Measurements from ENCODE around the gene TMEM14C. TPM values are rescaled to one million over a fixed set of nuclear protein-coding genes. Genes with fewer than 3 reads are reported as not detected.

The TMEM14C gene
- total RNA-seq (10 to 100 TPM; 40.7 to 92.6 (median 60.7) TPM), polyA plus RNA-seq (100 to 1,000 TPM in 1 of 3 donors, 10 to 100 TPM in 2; 69.5 to 115 (median 87.5) TPM)
- long read RNA-seq, donor 1, transcript TMEM14C-201 (6 exons, 1,113 nt): major isoform, 99 of 122 reads
- long read RNA-seq, donor 1, partial matches to known transcripts: 15 of 122 reads
- long read RNA-seq, donor 1, other reads (novel, unspliced or antisense): 5 of 122 reads
- long read RNA-seq, donor 2, transcript TMEM14C-201 (6 exons, 1,113 nt): major isoform, 64 of 77 reads
- long read RNA-seq, donor 2, partial matches to known transcripts: 7 of 77 reads
- long read RNA-seq, donor 2, other reads (novel, unspliced or antisense): 0 of 77 reads

DNA sequence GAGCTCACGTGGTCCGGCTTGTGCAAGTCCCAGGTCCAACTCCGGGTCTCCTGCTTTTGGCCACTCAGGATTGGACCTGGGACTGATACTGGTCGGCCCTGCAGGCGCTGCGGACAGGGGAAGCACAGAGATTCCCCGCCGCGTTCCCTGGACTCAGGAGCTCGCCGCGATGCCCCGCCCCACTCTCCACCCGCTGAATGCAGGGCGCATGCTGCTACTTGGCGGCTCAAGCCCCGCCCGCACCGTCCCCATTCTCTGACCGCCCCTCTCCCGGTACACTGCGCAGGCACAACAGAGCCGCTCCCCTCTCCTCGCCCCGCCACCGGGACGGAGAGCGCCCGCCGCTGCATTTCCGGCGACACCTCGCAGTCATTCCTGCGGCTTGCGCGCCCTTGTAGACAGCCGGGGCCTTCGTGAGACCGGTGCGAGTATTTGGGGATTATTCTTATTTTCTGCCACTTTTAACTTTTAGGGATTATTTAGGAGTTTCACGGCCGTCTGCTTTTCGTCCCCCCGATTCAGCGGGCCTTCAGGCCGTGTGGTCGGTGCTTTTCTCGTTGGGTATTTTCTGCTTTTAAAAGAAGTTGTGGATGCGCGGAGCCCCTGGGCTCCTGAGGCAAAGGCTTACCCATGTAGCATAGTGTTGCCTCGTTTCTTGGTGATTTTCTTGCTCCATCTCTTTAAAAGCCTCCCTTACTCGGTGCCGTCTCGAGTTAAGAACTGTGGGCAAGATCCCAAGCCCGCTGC, at the start of gene TMEM14C:
Gene TMEM14C, plus strand, starts transcription at position 251 of the 747 bp plus-strand sequence. CDS start 1,544 bp downstream, outside the sequence.
- Histone ChIP-seq H3K4me1 (peaks cover 11 to 71% (median 39%) of the 10 kb centered on the region in 6 donors), H3K36me3 (peaks cover 0 to 24% (median 2%) of the 10 kb centered on the region in 6 donors), H3K27ac (peak within 1 kb of the TSS; percentile 53 to 89 (median 86)), H3K27me3 (replicated peaks in 1 of 7) (no peaks in the 10 kb centered on the region), H3K9me3 (peaks cover 0 to 22% (median 14%) of the 10 kb centered on the region in 8 donors), H3K4me3 (peak within 1 kb of the TSS; percentile 46 to 77 (median 62))
- TF ChIP-seq POLR2AphosphoS5 (IDR thresholded peaks at IDR 0.05) (peak; percentile 93 to 99 (median 96)), POLR2A (IDR thresholded peaks at IDR 0.05) (peak in 2 of 3 donors; percentile 25 to 84)
- TF ChIP-seq, protein P1, sequence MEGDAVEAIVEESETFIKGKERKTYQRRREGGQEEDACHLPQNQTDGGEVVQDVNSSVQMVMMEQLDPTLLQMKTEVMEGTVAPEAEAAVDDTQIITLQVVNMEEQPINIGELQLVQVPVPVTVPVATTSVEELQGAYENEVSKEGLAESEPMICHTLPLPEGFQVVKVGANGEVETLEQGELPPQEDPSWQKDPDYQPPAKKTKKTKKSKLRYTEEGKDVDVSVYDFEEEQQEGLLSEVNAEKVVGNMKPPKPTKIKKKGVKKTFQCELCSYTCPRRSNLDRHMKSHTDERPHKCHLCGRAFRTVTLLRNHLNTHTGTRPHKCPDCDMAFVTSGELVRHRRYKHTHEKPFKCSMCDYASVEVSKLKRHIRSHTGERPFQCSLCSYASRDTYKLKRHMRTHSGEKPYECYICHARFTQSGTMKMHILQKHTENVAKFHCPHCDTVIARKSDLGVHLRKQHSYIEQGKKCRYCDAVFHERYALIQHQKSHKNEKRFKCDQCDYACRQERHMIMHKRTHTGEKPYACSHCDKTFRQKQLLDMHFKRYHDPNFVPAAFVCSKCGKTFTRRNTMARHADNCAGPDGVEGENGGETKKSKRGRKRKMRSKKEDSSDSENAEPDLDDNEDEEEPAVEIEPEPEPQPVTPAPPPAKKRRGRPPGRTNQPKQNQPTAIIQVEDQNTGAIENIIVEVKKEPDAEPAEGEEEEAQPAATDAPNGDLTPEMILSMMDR (IDR thresholded peaks at IDR 0.05 in 8 of 11, conservative IDR thresholded peaks at IDR 0.05 in 3 of 11): peak in 2 of 11 experiments; percentile 11 to 24
- intact Hi-C loops (cut with DNase I; ENCODE audit: low total_unique reads): no loop called here
- 1% methylated on average over 41 to 55 of the region's 55 CpGs for WGBS, 5 donors
- DNase-seq: peak; percentile 99

DNA sequence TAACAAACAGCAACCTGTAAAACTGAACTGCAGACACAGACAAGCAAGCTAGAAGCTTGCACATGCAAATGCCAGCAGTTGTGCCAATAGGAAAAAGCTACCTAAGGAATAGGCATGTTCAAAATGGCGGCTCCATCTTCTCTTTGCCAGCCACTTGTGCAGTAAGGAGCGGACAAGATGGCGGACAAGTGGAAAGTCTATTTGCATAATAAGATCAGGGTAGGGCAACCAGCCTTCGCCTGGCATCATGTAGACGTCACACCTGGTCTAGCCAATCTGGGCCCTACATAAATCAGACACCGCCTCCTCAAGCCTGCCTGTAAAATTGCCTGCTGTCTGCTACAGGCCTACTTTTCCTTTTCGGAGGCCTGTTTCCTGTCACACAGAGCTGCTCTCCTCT, 46.5 kb upstream of the TMEM14C start:
- no peaks in the 10 kb centered on the region for H3K36me3 ChIP-seq
- WGBS, 5 donors: 94 to 98% (median 96%) methylated on average over 7 of the region's 7 CpGs
- TF ChIP-seq POLR2A (IDR thresholded peaks at IDR 0.05) (no peak), POLR2AphosphoS5 (IDR thresholded peaks at IDR 0.05) (no peak)
- TF ChIP-seq, protein P1 (IDR thresholded peaks at IDR 0.05 in 8 of 11, conservative IDR thresholded peaks at IDR 0.05 in 3 of 11): no peak
- no peaks in the 10 kb centered on the region for H3K27me3 ChIP-seq (replicated peaks in 1 of 7)
- no peak for DNase-seq
- no peaks in the 10 kb centered on the region for H3K9me3 ChIP-seq
- intact Hi-C loops (cut with DNase I; ENCODE audit: low total_unique reads): no loop called here
- H3K27ac ChIP-seq: no peak overlapping the region
- no peaks in the 10 kb centered on the region for H3K4me1 ChIP-seq
- no peak overlapping the region for H3K4me3 ChIP-seq

DNA sequence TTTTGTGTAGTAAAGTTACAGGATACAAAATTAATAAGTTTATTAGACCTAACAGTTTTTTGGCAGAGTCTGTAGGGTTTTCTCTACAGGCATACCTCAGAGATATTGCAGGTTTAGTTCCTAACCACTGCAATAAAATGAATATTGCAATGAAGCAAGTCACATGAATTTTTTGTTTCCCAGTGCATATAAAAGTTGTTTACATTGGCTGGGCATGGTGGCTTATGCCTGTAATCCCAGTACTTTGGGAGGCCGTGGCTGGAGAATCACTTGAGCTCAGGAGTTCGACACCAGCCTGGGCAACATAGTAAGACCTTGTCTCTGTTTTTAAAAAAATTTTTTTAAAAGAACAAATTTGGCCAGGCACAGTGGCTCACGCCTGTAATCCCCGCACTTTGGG, 44.4 kb upstream of the TMEM14C start:
- no peaks in the 10 kb centered on the region for H3K9me3 ChIP-seq
- H3K27me3 ChIP-seq (replicated peaks in 1 of 7): no peaks in the 10 kb centered on the region
- H3K36me3 ChIP-seq: no peaks in the 10 kb centered on the region
- WGBS, 5 donors: 89 to 98% (median 92%) methylated on average over 4 of the region's 4 CpGs
- H3K27ac ChIP-seq: no peak overlapping the region
- TF ChIP-seq, protein P1 (IDR thresholded peaks at IDR 0.05 in 8 of 11, conservative IDR thresholded peaks at IDR 0.05 in 3 of 11): no peak
- TF ChIP-seq POLR2A (IDR thresholded peaks at IDR 0.05) (no peak), POLR2AphosphoS5 (IDR thresholded peaks at IDR 0.05) (no peak)
- DNase-seq: no peak
- no peaks in the 10 kb centered on the region for H3K4me1 ChIP-seq
- intact Hi-C loops (cut with DNase I; ENCODE audit: low total_unique reads): no loop called here
- H3K4me3 ChIP-seq: no peak overlapping the region

DNA sequence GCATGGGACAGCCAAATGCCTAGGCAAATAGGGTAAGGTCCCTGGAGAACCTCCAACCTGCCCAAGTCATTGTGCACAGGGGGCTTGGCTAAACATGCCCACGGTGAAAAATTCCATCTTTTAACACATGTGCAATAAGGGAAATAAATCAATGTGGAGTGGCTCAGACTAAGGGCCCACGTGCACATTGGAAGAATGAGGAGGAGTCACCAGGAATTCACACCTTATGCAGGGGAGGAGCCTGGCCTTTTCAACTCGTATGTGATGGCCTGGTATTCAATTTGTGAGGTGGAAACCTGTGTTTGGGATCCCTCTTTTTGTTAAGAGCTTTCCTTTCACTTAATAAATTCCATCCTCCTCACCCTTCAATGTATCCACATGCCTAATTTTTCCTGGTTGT, 41.1 kb upstream of the TMEM14C start:
- H3K27ac ChIP-seq: no peak overlapping the region
- DNase-seq: no peak
- TF ChIP-seq POLR2AphosphoS5 (IDR thresholded peaks at IDR 0.05) (no peak), POLR2A (IDR thresholded peaks at IDR 0.05) (no peak)
- TF ChIP-seq, protein P1 (IDR thresholded peaks at IDR 0.05 in 8 of 11, conservative IDR thresholded peaks at IDR 0.05 in 3 of 11): no peak
- 68 to 85% (median 76%) methylated on average over 3 of the region's 3 CpGs for WGBS, 5 donors
- H3K27me3 ChIP-seq (replicated peaks in 1 of 7): peaks cover 0 to 1% (median 0%) of the 10 kb centered on the region in 7 donors
- intact Hi-C loops (cut with DNase I; ENCODE audit: low total_unique reads): no loop called here
- no peaks in the 10 kb centered on the region for H3K9me3 ChIP-seq
- H3K4me1 ChIP-seq: no peaks in the 10 kb centered on the region
- H3K36me3 ChIP-seq: no peaks in the 10 kb centered on the region
- H3K4me3 ChIP-seq: no peak overlapping the region

Data from spleen (tissue), 13 donors.